ENCODE data around the gene DSPP.

The DSPP gene

DNA sequence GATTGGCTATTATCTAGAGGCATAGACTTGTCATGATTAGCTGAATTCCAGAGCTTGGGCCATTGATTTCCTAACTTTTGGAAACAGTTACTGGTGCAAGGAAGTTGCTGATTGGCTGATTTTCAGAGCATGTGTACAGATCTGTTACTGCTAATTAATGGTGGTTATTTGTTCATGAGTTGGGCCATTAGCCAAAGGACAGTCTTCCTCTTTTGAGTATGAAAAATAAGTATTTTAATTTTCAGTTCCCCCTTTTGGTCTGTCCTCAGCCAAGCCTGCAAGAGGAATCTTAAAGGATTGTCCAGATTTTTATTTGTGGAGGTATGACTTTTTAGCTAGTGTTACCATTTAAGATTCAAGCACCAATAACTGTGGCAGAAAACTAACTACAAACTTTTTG, 7.0 kb upstream of the DSPP start:
- no peaks in the 10 kb centered on the region for H3K36me3 ChIP-seq
- no peak for DNase-seq
- no peak overlapping the region for H3K4me3 ChIP-seq
- no peaks in the 10 kb centered on the region for H3K4me1 ChIP-seq
- H3K9me3 ChIP-seq = no peaks in the 10 kb centered on the region
- H3K27me3 ChIP-seq = no peaks in the 10 kb centered on the region
- TF ChIP-seq, protein P1, sequence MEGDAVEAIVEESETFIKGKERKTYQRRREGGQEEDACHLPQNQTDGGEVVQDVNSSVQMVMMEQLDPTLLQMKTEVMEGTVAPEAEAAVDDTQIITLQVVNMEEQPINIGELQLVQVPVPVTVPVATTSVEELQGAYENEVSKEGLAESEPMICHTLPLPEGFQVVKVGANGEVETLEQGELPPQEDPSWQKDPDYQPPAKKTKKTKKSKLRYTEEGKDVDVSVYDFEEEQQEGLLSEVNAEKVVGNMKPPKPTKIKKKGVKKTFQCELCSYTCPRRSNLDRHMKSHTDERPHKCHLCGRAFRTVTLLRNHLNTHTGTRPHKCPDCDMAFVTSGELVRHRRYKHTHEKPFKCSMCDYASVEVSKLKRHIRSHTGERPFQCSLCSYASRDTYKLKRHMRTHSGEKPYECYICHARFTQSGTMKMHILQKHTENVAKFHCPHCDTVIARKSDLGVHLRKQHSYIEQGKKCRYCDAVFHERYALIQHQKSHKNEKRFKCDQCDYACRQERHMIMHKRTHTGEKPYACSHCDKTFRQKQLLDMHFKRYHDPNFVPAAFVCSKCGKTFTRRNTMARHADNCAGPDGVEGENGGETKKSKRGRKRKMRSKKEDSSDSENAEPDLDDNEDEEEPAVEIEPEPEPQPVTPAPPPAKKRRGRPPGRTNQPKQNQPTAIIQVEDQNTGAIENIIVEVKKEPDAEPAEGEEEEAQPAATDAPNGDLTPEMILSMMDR (IDR thresholded peaks at IDR 0.05) = no peak
- H3K27ac ChIP-seq = no peak overlapping the region
- intact Hi-C loops (cut with DNase I; ENCODE audit: low total_unique reads) = no loop called here

DNA sequence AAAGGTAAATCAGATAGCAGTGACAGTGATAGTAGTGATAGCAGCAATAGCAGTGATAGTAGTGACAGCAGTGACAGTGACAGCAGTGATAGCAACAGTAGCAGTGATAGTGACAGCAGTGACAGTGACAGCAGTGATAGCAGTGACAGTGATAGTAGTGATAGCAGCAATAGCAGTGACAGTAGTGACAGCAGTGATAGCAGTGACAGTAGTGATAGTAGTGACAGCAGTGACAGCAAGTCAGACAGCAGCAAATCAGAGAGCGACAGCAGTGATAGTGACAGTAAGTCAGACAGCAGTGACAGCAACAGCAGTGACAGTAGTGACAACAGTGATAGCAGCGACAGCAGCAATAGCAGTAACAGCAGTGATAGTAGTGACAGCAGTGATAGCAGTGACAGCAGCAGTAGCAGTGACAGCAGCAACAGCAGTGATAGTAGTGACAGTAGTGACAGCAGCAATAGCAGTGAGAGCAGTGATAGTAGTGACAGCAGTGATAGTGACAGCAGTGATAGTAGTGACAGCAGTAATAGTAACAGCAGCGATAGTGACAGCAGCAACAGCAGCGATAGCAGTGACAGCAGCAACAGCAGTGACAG, 6.1 kb downstream of the DSPP start:
- no peak for DNase-seq
- no peaks in the 10 kb centered on the region for H3K36me3 ChIP-seq
- no peaks in the 10 kb centered on the region for H3K9me3 ChIP-seq
- H3K27ac ChIP-seq = no peak overlapping the region
- H3K4me3 ChIP-seq = no peak overlapping the region
- intact Hi-C loops (cut with DNase I; ENCODE audit: low total_unique reads) = no loop called here
- no peaks in the 10 kb centered on the region for H3K27me3 ChIP-seq
- TF ChIP-seq, protein P1 (IDR thresholded peaks at IDR 0.05) = no peak
- H3K4me1 ChIP-seq = peaks cover 0 to 14% (median under 1%) of the 10 kb centered on the region in 4 donors

DNA sequence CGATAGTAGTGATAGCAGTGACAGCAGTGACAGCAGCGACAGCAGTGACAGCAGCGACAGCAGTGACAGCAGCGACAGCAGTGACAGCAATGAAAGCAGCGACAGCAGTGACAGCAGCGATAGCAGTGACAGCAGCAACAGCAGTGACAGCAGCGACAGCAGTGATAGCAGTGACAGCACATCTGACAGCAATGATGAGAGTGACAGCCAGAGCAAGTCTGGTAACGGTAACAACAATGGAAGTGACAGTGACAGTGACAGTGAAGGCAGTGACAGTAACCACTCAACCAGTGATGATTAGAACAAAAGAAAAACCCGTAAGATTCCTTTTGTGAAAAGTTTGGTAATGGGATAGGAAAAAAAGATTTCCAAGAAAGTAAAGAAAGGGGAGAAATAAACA, 7.9 kb downstream of the DSPP start:
- TF ChIP-seq, protein P1 (IDR thresholded peaks at IDR 0.05) = no peak
- no peaks in the 10 kb centered on the region for H3K27me3 ChIP-seq
- intact Hi-C loops (cut with DNase I; ENCODE audit: low total_unique reads) = no loop called here

DNA sequence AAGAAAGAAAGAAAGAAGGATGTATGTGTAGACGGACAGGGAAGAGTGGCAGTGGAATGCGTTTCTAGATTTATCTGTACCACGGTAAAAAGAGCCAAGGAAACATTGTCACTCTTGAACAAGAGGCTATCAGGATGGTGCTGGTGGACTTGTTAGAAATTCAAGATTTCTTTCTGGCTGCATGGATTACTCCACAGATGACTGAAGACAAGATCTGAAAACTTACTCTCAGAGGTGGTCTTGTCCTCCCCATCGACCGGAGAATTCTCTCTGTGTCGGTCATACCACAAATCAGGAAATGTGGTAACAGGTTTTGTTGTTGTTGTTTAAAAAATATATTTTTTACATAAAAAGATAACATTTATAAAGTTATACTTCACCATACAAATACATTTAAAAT, 11.8 kb downstream of the DSPP start:
- peaks cover 4 to 47% (median 17%) of the 10 kb centered on the region in 4 donors for H3K4me1 ChIP-seq
- no peak for DNase-seq
- H3K27ac ChIP-seq = peak overlapping the region; percentile 83 to 89
- H3K4me3 ChIP-seq = peak overlapping the region; percentile 9 to 12
- H3K27me3 ChIP-seq = no peaks in the 10 kb centered on the region
- intact Hi-C loops (cut with DNase I; ENCODE audit: low total_unique reads) = loop anchor here (10.0 kb wide), 1 partner anchor 45 kb away; no protein-coding TSS in a partner anchor
- TF ChIP-seq, protein P1 (IDR thresholded peaks at IDR 0.05) = no peak
- H3K36me3 ChIP-seq = no peaks in the 10 kb centered on the region
- no peaks in the 10 kb centered on the region for H3K9me3 ChIP-seq

More for the DNA sequence above, 7.9 kb downstream of the DSPP start:
- Histone ChIP-seq H3K36me3 (no peaks in the 10 kb centered on the region), H3K4me3 (no peak overlapping the region), H3K9me3 (no peaks in the 10 kb centered on the region), H3K27ac (no peak overlapping the region), H3K4me1 (peaks cover 4 to 33% (median 8%) of the 10 kb centered on the region in 4 donors)
- DNase-seq = no peak

DNA sequence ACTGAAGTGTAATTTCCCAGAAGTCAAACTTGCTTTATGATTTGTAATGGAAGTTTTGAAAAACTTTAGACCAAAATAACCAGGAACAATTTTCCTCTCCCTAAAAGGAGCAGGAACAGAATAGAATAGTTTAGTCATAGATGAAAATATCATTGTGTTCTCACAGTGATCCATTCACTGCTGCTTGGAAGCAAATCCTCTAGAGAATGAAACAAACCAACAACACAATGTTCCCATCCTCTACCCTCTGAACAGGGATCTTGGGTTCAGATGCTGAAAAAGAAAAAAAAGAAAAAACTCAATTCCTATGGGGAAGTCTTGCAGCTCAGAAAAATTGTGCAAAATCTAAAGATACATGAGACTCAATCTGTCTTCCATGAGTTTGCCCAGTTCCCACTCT, 12.2 kb downstream of the DSPP start:
- no peaks in the 10 kb centered on the region for H3K9me3 ChIP-seq
- no peak for DNase-seq
- H3K4me1 ChIP-seq = peaks cover 4 to 47% (median 17%) of the 10 kb centered on the region in 4 donors
- H3K27me3 ChIP-seq = no peaks in the 10 kb centered on the region
- TF ChIP-seq, protein P1 (IDR thresholded peaks at IDR 0.05) = no peak
- peak overlapping the region in 1 of 2 donors; percentile 9 for H3K4me3 ChIP-seq
- H3K36me3 ChIP-seq = no peaks in the 10 kb centered on the region
- peak overlapping the region; percentile 83 to 89 for H3K27ac ChIP-seq
- intact Hi-C loops (cut with DNase I; ENCODE audit: low total_unique reads) = loop anchor here (10.0 kb wide), 1 partner anchor 46 kb away; no protein-coding TSS in a partner anchor

Measured in tibial artery (tissue), 4 donors.